ENCODE results near the gene NOCT. TPM values are rescaled to one million over a fixed set of nuclear protein-coding genes. Genes with fewer than 3 reads are reported as not detected.

Gene NOCT
- total and polyA plus RNA-seq, 2 of the 8 experiments (the other 6 are each of a cell fraction or from before 2014, with no cell fraction given), result 10.4 to 45.5 TPM

GRCh38 chr4:138979742-138980141, 35.8 kb upstream of the NOCT start (continued):
- no peak for TF ChIP-seq CBX8 (IDR thresholded peaks at IDR 0.05; ENCODE audit: borderline replicate concordance, low read depth, low read length)
- TF ChIP-seq SRF (IDR thresholded peaks at IDR 0.05; ENCODE audit: low read depth, low read length), result no peak
- TF ChIP-seq KDM1A (IDR thresholded peaks at IDR 0.05; ENCODE audit: borderline replicate concordance, low read length), result no peak
- TF ChIP-seq GTF2F1 (IDR thresholded peaks at IDR 0.05; ENCODE audit: borderline replicate concordance, low read depth, low read length), result no peak

Data from H1 (cell line).